ENCODE measurements around the gene SYTL3. TPM values are rescaled to one million over a fixed set of nuclear protein-coding genes. Genes with fewer than 3 reads are reported as not detected.
"Not testable (repeated sequence)": the region's sequence is repeated elsewhere in the genome, so short reads cannot be mapped to it uniquely, and the experiment has no call there.

Gene SYTL3
- total RNA-seq, 1 experiment from 2014 or later, result 0.65 TPM

- TF ChIP-seq CTCF (IDR thresholded peaks at IDR 0.05; ENCODE audit: unreplicated experiment), result peak; percentile 6
- Mint-ChIP-seq H3K4me3 (ENCODE audit: unreplicated experiment) (no peak overlapping the region), H3K9me3 (ENCODE audit: unreplicated experiment) (no peaks in the 10 kb centered on the region), H3K27ac (ENCODE audit: low read depth, unreplicated experiment) (no peak overlapping the region), H3K36me3 (ENCODE audit: insufficient read depth, unreplicated experiment) (peaks cover 70% of the 10 kb centered on the region), H3K27me3 (ENCODE audit: insufficient read depth, unreplicated experiment) (no peaks in the 10 kb centered on the region), H3K4me1 (ENCODE audit: insufficient read depth, unreplicated experiment) (peaks cover 13% of the 10 kb centered on the region)
- CTCF ChIA-PET, result interaction anchor here (0.6 to 1.5 kb wide), 8 partner anchors 18 to 937 kb away, joined by 3 to 6 read pairs (median 4); no protein-coding TSS in a partner anchor
- POLR2A ChIA-PET, result interaction anchor here (6.5 kb wide), 1 partner anchor 13 kb away, joined by 41 read pairs; the partner anchor contains the start of gene DYNLT1
- no TSS peak for BruUV-seq (replicated peaks)
- no peak for DNase-seq (ENCODE audit: unreplicated experiment)
- intact Hi-C loops (cut with micrococcal nuclease), result no loop called here
Observed at GRCh38 chr6:158629367-158630221, 20.3 kb upstream of the SYTL3 start.

- no peak for TF ChIP-seq CTCF (IDR thresholded peaks at IDR 0.05; ENCODE audit: unreplicated experiment)
- CTCF ChIA-PET, result interaction anchor here (0.6 to 1.5 kb wide), 5 partner anchors 27 to 417 kb away, joined by 3 to 6 read pairs (median 3); no protein-coding TSS in a partner anchor
- Mint-ChIP-seq H3K27ac (ENCODE audit: low read depth, unreplicated experiment) (peak overlapping the region; percentile 81), H3K27me3 (ENCODE audit: insufficient read depth, unreplicated experiment) (no peaks in the 10 kb centered on the region), H3K4me3 (ENCODE audit: unreplicated experiment) (no peak overlapping the region), H3K4me1 (ENCODE audit: insufficient read depth, unreplicated experiment) (peaks cover 13% of the 10 kb centered on the region), H3K36me3 (ENCODE audit: insufficient read depth, unreplicated experiment) (peaks cover 70% of the 10 kb centered on the region), H3K9me3 (ENCODE audit: unreplicated experiment) (no peaks in the 10 kb centered on the region)
- BruUV-seq (replicated peaks), result no TSS peak
- POLR2A ChIA-PET, result interaction anchor here (6.5 kb wide), 1 partner anchor 11 kb away, joined by 41 read pairs; the partner anchor contains the start of gene DYNLT1
- no peak for DNase-seq (ENCODE audit: unreplicated experiment)
- intact Hi-C loops (cut with micrococcal nuclease), result no loop called here
Observed at GRCh38 chr6:158630938-158631616, 18.8 kb upstream of the SYTL3 start.

GRCh38 chr6:158631678-158632537, 17.9 kb upstream of the SYTL3 start:
- no peaks in the 10 kb centered on the region for H3K9me3 Mint-ChIP-seq (ENCODE audit: unreplicated experiment)
- CTCF ChIA-PET, result interaction anchor here (0.7 to 1.1 kb wide), 2 partner anchors 61 to 418 kb away, joined by 3 read pairs; no protein-coding TSS in a partner anchor
- no peak overlapping the region for H3K4me3 Mint-ChIP-seq (ENCODE audit: unreplicated experiment)
- intact Hi-C loops (cut with micrococcal nuclease), result no loop called here
- no TSS peak for BruUV-seq (replicated peaks)
- no peaks in the 10 kb centered on the region for H3K27me3 Mint-ChIP-seq (ENCODE audit: insufficient read depth, unreplicated experiment)
- DNase-seq (ENCODE audit: unreplicated experiment), result peak; percentile 67
- peaks cover 13% of the 10 kb centered on the region for H3K4me1 Mint-ChIP-seq (ENCODE audit: insufficient read depth, unreplicated experiment)
- POLR2A ChIA-PET, result interaction anchor here (6.5 kb wide), 1 partner anchor 10 kb away, joined by 41 read pairs; the partner anchor contains the start of gene DYNLT1
- H3K27ac Mint-ChIP-seq (ENCODE audit: low read depth, unreplicated experiment), result peak overlapping the region; percentile 81
- TF ChIP-seq CTCF (IDR thresholded peaks at IDR 0.05; ENCODE audit: unreplicated experiment), result no peak
- peaks cover 68% of the 10 kb centered on the region for H3K36me3 Mint-ChIP-seq (ENCODE audit: insufficient read depth, unreplicated experiment)

- POLR2A ChIA-PET, result interaction anchor here (0.8 to 6.5 kb wide), 2 partner anchors 10 to 73 kb away, joined by 3 to 41 read pairs; partner anchors contain the start of gene DYNLT1
- peak overlapping the region; percentile 81 for H3K27ac Mint-ChIP-seq (ENCODE audit: low read depth, unreplicated experiment)
- H3K27me3 Mint-ChIP-seq (ENCODE audit: insufficient read depth, unreplicated experiment); DNase-seq (ENCODE audit: unreplicated experiment); intact Hi-C loops (cut with micrococcal nuclease); H3K4me3 Mint-ChIP-seq (ENCODE audit: unreplicated experiment); H3K9me3 Mint-ChIP-seq (ENCODE audit: unreplicated experiment): not testable (repeated sequence)
- TSS peak; percentile 13 for BruUV-seq (replicated peaks)
- peaks cover 65% of the 10 kb centered on the region for H3K36me3 Mint-ChIP-seq (ENCODE audit: insufficient read depth, unreplicated experiment)
- CTCF ChIA-PET, result interaction anchor here (0.8 kb wide), 1 partner anchor 26 kb away, joined by 3 read pairs; no protein-coding TSS in a partner anchor
- H3K4me1 Mint-ChIP-seq (ENCODE audit: insufficient read depth, unreplicated experiment), result peaks cover 13% of the 10 kb centered on the region
Observed at GRCh38 chr6:158632538-158633119, 17.2 kb upstream of the SYTL3 start.

Measured in MCF 10A (cell line).